ENCODE results near the gene CCR9. TPM values are rescaled to one million over a fixed set of nuclear protein-coding genes. Genes with fewer than 3 reads are reported as not detected.

CCR9 gene
- total RNA-seq, 1 donor from 2014 or later = not detected

GRCh38 chr3:45947361-45947760, 61.0 kb downstream of the CCR9 start:
- Histone ChIP-seq H3K27ac (ENCODE audit: low read depth, low read length) (no peak overlapping the region), H2AFZ (ENCODE audit: low read depth, low read length) (no peak overlapping the region), H3K9me3 (ENCODE audit: insufficient read depth, low read depth, low read length) (no peaks in the 10 kb centered on the region), H4K20me1 (ENCODE audit: insufficient read depth, low read length) (no peaks in the 10 kb centered on the region), H3K4me2 (ENCODE audit: low read length) (no peak overlapping the region), H3K4me1 (ENCODE audit: insufficient read depth, low read length) (no peaks in the 10 kb centered on the region), H3K36me3 (ENCODE audit: insufficient read depth, low read length) (peaks cover 11% of the 10 kb centered on the region), H3K79me2 (ENCODE audit: insufficient read depth, low read length) (no peaks in the 10 kb centered on the region), H3K9ac (ENCODE audit: low read length) (no peak overlapping the region), H3K4me3 (ENCODE audit: insufficient read depth, low read depth, low read length) (no peak overlapping the region), H3K27me3 (ENCODE audit: insufficient read depth, low read length) (no peaks in the 10 kb centered on the region)
- TF ChIP-seq EZH2 (IDR thresholded peaks at IDR 0.05; ENCODE audit: insufficient read depth, low read length) = no peak
- no peak for TF ChIP-seq CTCF (IDR thresholded peaks at IDR 0.05; ENCODE audit: insufficient read depth, low read depth, low read length)
- Mint-ChIP-seq H3K4me1 (ENCODE audit: low read depth, unreplicated experiment) (peaks cover 9% of the 10 kb centered on the region), H3K36me3 (ENCODE audit: low read depth, unreplicated experiment) (peaks cover 26% of the 10 kb centered on the region), H3K9me3 (ENCODE audit: unreplicated experiment) (peaks cover 3% of the 10 kb centered on the region), H3K27me3 (ENCODE audit: low read depth, unreplicated experiment) (no peaks in the 10 kb centered on the region), H3K27ac (ENCODE audit: unreplicated experiment) (peak overlapping the region; percentile 81), H3K4me3 (ENCODE audit: unreplicated experiment) (no peak overlapping the region)
- no peak for FAIRE-seq
- no peak for DNase-seq (ENCODE audit: low read depth)

GRCh38 chr3:45948311-45948781, 62.0 kb downstream of the CCR9 start:
- no peak overlapping the region for H3K27ac ChIP-seq (ENCODE audit: low read depth, low read length)
- H3K79me2 ChIP-seq (ENCODE audit: insufficient read depth, low read length) = no peaks in the 10 kb centered on the region

More at GRCh38 chr3:45948311-45948781, 62.0 kb downstream of the CCR9 start:
- Mint-ChIP-seq H3K9me3 (ENCODE audit: unreplicated experiment) (peaks cover 3% of the 10 kb centered on the region), H3K27ac (ENCODE audit: unreplicated experiment) (no peak overlapping the region), H3K4me3 (ENCODE audit: unreplicated experiment) (no peak overlapping the region), H3K36me3 (ENCODE audit: low read depth, unreplicated experiment) (peaks cover 28% of the 10 kb centered on the region), H3K27me3 (ENCODE audit: low read depth, unreplicated experiment) (no peaks in the 10 kb centered on the region), H3K4me1 (ENCODE audit: low read depth, unreplicated experiment) (peaks cover 3% of the 10 kb centered on the region)
- Histone ChIP-seq H3K4me1 (ENCODE audit: insufficient read depth, low read length) (no peaks in the 10 kb centered on the region), H3K4me3 (ENCODE audit: insufficient read depth, low read depth, low read length) (no peak overlapping the region), H2AFZ (ENCODE audit: low read depth, low read length) (no peak overlapping the region), H3K4me2 (ENCODE audit: low read length) (no peak overlapping the region), H4K20me1 (ENCODE audit: insufficient read depth, low read length) (no peaks in the 10 kb centered on the region), H3K36me3 (ENCODE audit: insufficient read depth, low read length) (peaks cover 11% of the 10 kb centered on the region), H3K9ac (ENCODE audit: low read length) (no peak overlapping the region), H3K9me3 (ENCODE audit: insufficient read depth, low read depth, low read length) (no peaks in the 10 kb centered on the region), H3K27me3 (ENCODE audit: insufficient read depth, low read length) (no peaks in the 10 kb centered on the region)
- DNase-seq (ENCODE audit: low read depth) = peak; percentile 82
- peak; percentile 71 for FAIRE-seq
- no peak for TF ChIP-seq CTCF (IDR thresholded peaks at IDR 0.05; ENCODE audit: insufficient read depth, low read depth, low read length)
- TF ChIP-seq EZH2 (IDR thresholded peaks at IDR 0.05; ENCODE audit: insufficient read depth, low read length) = no peak

Data from astrocyte (in vitro differentiated cells and primary cell).